GM13976 (cell line): ENCODE results near the gene IST1.
"Not testable (repeated sequence)": the region's sequence is repeated elsewhere in the genome, so short reads cannot be mapped to it uniquely, and the experiment has no call there.

Source experiments
- DNase-seq: peaks from one replicate; pipeline ENCODE4 v3.0.0; 2012; ENCODE audit warnings: low spot score
- in situ Hi-C: fragments of 300-500 bp; cut with MboI; formaldehyde crosslinking; loops from one replicate; pipeline ENCODE4 v1.12.0; 2022; ENCODE audit warnings: low sequenced_read_pairs, mixed read lengths, inconsistent platforms; ENCODE audit not compliant: unreplicated experiment
- TF ChIP-seq, protein P1 (sequence below): IDR thresholded peaks from 2 replicates; pipeline ENCODE4 v1.5.1; 2012; ENCODE audit warnings: borderline replicate concordance, mild to moderate bottlenecking; ENCODE audit not compliant: insufficient read depth; ENCODE audit errors: extremely low read depth, missing control alignments, control extremely low read depth

IST1 gene

DNA sequence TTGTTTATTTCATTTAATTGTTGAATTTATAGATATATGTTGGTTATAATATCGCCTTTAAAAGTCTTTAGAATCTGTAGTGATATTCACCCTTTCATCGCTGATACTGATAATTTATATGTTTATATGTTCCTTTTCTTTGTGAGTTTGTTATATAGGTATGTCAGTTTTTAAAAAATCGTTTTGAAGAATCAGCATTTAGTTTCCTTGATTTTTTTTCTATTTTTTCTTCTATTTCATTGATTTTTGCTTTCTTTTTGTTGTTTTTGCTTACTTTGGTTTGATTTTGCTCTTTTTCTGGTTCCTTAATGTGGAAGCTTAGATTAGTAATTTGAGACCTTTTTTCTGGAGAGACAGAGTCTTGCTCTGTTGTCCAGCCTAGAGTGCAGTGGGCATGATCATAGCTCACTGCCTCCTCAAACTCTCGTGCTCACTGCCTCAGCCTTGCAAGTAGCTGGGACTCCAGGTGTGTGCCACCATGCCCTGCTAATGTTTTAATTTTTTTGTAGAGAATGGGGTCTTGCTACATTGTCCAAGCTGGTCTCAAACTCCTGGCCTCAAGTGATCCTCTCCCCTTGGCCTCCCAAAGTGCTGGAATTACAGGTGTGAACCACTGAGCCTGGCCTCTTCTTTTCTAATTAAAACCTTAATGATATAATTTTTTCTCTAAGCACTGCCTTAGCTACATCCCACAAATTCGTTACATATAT is 7.5 kb downstream of the IST1 start:
- in situ Hi-C loops: no loop called here
- DNase-seq: no peak
- TF ChIP-seq, protein P1, sequence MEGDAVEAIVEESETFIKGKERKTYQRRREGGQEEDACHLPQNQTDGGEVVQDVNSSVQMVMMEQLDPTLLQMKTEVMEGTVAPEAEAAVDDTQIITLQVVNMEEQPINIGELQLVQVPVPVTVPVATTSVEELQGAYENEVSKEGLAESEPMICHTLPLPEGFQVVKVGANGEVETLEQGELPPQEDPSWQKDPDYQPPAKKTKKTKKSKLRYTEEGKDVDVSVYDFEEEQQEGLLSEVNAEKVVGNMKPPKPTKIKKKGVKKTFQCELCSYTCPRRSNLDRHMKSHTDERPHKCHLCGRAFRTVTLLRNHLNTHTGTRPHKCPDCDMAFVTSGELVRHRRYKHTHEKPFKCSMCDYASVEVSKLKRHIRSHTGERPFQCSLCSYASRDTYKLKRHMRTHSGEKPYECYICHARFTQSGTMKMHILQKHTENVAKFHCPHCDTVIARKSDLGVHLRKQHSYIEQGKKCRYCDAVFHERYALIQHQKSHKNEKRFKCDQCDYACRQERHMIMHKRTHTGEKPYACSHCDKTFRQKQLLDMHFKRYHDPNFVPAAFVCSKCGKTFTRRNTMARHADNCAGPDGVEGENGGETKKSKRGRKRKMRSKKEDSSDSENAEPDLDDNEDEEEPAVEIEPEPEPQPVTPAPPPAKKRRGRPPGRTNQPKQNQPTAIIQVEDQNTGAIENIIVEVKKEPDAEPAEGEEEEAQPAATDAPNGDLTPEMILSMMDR: no peak

DNA sequence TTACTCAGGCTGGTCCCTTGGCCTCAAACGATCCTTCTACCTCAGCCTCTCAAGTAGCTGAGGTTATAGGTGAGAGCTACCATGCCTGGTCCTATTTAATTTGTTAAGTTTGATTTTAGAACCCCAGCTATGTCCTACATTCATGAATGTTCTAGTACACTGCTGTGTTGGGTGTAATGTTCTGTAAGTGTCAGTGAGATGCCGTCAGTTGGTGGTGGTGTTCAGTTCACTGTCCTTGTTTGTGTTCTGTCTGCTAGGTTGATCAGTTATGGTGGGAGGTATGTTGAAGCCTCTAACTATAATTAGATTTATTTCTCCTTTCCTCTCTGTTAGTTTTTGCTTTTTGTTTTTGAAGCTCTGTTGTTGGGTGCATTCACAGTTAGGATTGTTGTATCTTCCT is 8.3 kb downstream of the IST1 start:
- TF ChIP-seq, protein P1: no peak
- DNase-seq: no peak
- in situ Hi-C loops: no loop called here

DNA sequence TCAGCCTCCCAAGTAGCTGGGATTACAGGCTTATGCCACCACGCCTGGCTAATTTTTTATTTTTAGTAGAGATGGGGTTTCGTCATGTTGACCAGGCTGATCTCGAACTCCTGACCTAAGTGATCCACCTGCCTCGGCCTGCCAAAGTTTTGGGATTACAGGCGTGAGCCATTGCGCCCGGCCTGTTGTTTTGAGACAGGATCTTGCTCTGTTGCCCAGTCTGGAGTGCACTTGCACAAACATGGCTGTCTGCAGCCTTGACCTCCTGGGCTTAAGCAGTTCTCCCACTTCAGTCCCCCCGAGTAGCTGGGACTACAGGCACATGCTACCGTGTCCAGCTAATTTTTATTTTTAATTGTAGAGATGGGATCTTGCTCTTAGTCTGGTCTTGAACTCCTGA is 8.9 kb downstream of the IST1 start:
- in situ Hi-C loops: no loop called here
- TF ChIP-seq, protein P1: no peak
- DNase-seq: no peak

DNA sequence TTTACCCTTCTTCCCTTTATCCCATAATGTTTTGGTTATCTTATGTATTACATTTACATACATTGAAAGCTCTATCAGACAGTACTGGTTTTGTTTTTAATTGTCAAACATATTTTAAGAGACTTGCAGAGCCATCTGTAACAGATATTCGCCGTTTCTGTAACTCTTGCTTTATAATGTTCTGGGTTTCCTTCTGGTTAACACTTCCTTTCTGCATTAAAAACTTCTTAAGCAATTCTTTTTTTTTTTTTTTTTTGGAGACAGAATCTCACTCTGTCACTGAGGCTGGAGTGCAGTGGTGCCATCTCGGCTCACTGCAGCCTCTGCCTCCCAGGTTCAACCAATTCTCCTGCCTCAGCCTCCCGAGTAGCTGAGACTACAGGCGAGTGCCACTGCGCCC is 10.4 kb downstream of the IST1 start:
- DNase-seq, in situ Hi-C loops: not testable (repeated sequence)

DNA sequence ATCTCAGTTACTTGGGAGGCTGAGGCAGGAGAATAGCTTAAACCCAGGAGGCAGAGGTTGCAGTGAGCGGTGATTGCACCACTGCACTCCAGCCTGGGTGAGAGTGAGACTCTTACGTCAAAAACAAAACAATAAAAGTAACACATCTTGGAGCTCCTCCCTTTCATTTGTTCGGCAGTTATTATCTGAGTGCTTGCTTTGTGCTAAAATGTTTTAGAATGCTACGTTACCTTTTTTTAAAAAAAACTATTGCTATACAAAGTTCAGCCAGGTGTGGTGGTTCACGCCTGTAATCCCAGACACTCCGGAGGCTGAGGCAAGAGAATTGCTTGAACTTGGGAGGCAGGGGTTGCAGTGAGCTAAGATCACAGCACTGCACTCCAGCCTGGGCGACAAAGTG is 15.8 kb downstream of the IST1 start:
- DNase-seq: no peak
- in situ Hi-C loops: no loop called here
- TF ChIP-seq, protein P1: no peak

DNA sequence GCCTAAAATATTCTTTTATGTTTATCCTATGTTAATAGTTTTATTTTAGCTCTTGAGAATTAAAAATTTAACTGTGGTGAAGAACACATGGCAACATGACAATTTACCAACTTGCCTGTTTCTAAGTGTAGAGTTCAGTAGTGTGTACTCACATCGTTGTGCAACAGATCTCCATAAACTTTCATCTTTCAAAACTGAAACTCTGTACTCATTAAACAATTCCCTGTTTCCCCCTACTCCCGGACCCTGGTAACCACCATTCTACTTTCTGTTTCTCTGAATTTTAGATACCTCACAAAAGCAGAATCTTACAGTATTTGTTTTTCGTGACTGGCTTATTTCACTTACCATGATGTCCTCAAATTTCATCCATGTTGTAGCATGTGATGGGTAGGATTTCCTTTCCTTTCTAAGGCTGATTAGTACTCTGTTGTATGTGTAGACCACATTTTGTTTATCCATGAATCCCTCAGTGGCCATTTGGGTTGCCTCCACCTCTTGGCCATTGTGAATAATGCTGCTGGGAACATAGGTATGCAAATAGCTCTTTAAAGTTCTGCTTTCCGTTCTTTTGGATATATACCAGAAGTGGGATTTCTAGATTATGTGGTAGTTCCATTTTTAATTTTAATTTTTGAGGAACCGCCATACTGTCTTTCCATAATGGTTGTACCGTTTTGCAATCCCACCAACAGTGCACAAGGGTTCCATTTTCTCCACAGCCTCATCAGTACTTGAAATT is 17.4 kb downstream of the IST1 start:
- in situ Hi-C loops: no loop called here
- TF ChIP-seq, protein P1: no peak
- no peak for DNase-seq

DNA sequence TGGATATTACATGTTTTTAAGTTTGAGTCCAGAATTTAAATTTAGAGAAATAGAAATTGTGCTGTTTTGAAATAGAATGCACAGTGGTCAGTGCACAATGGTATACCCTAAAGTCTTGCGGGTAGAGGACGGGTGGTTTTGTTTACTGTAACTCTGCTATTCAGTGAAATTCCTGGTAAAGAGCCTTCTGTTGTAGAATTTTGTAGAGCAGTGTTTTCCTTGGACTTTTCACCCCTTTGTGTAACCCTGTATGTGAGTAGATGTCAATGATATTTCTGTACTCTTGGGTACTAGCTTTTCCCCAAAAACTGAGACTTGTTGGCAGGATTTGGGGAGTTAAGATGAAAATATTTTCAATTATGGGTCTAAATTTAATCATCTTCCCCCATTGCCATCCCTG is 19.5 kb downstream of the IST1 start:
- in situ Hi-C loops: no loop called here
- no peak for DNase-seq
- TF ChIP-seq, protein P1: no peak
